Measurements from ENCODE around the gene TRAF3.

TRAF3 gene, protein sequence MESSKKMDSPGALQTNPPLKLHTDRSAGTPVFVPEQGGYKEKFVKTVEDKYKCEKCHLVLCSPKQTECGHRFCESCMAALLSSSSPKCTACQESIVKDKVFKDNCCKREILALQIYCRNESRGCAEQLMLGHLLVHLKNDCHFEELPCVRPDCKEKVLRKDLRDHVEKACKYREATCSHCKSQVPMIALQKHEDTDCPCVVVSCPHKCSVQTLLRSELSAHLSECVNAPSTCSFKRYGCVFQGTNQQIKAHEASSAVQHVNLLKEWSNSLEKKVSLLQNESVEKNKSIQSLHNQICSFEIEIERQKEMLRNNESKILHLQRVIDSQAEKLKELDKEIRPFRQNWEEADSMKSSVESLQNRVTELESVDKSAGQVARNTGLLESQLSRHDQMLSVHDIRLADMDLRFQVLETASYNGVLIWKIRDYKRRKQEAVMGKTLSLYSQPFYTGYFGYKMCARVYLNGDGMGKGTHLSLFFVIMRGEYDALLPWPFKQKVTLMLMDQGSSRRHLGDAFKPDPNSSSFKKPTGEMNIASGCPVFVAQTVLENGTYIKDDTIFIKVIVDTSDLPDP

DNA sequence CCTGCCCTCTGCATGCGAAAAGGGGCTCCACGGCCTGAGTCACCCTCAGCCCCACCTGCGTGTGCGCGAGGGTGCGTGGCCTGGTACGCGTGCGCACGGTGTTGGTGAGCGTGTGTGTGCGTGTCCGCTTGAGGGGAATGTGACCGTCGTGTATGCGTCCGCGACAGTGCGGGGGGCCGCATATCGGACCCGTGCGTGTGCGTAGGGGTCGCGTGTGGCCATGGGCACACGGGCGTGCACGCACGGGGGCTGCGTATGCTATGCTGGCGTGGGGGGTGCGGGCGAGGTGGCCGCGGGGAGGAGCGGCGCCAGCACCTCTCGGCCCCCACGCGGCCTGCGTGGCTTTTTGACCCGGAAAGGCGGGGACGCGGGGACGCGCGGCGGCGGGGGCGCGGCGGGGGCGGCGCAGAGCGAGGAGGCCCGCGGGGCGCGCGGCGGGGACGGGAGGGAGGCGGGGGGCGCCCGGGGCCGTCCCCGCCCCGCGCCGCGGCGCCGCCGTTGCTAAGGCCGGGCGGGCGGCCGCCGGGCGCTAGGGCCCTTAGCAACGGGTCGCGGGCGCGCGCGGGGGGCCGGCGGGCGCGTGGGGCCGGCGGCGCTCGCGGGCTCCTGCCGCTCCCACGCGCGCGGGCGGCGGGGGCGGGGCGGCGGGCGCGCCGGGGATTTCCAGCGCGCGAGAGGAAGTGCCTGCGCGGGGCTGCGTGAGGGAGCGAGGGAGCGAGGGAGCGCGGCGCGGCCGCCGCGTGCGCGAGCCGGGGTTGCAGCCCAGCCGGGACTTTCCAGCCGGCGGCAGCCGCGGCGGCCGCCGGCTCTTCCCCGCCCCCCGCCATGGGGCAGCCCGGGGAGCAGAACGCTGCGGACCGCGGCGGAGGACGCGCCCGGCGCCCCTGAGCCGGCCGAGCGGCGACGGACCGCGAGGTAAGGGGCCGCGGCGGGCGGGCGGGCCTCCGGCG, at the start of gene TRAF3:
Gene TRAF3, plus strand, starts transcription at position 689 of the 950 bp plus-strand sequence. CDS start 92,753 bp downstream, outside the sequence.
- TF ChIP-seq, protein P1, sequence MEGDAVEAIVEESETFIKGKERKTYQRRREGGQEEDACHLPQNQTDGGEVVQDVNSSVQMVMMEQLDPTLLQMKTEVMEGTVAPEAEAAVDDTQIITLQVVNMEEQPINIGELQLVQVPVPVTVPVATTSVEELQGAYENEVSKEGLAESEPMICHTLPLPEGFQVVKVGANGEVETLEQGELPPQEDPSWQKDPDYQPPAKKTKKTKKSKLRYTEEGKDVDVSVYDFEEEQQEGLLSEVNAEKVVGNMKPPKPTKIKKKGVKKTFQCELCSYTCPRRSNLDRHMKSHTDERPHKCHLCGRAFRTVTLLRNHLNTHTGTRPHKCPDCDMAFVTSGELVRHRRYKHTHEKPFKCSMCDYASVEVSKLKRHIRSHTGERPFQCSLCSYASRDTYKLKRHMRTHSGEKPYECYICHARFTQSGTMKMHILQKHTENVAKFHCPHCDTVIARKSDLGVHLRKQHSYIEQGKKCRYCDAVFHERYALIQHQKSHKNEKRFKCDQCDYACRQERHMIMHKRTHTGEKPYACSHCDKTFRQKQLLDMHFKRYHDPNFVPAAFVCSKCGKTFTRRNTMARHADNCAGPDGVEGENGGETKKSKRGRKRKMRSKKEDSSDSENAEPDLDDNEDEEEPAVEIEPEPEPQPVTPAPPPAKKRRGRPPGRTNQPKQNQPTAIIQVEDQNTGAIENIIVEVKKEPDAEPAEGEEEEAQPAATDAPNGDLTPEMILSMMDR (IDR thresholded peaks at IDR 0.05; ENCODE audit: control insufficient read depth, extremely low read depth, insufficient read depth), result no peak
- H3K4me3 ChIP-seq (ENCODE audit: low read depth, low read length), result peak within 1 kb of the TSS; percentile 78
- no peak for DNase-seq (ENCODE audit: low read depth)

DNA sequence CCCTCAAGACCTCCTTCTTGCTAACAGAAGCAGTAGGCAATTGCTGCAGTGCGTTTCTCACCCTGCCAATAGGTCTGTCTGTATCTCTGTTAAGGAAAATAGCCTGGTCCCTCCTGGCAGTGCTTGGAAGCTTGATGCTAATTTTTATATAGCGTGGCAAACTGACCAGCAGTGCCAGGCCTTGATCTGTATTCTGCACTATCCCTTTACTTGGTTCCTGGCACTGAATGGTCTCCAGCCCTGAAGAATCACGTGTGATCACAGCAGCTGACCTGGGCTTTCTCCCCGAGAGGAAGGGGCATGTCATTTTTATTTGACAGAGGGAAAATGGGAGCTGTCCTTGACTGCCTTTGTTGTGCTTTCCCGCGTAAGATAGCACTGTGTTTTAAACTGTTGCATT, 48.7 kb upstream of the TRAF3 start:
- no peak overlapping the region for H3K4me3 ChIP-seq (ENCODE audit: low read depth, low read length)
- no peak for DNase-seq (ENCODE audit: low read depth)
- TF ChIP-seq, protein P1 (IDR thresholded peaks at IDR 0.05; ENCODE audit: control insufficient read depth, extremely low read depth, insufficient read depth), result no peak

DNA sequence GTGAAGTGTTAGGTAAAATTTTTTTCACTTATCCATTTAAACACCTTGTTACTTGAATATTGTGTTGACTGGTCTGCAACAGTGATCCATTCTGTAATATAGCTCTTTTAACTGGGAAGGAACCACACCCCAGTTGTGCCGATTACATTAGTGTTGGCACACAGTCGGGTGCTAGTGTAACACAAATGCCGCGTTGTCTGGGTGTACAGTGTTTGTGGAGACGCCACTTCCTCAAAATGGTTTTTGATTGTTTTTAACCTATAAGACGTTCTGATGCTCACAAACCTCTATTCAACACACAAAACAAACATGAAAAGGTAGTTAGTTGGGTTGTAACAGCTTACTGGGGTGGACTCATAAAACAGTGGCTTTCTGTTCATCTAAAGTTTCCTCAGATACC, 48.0 kb upstream of the TRAF3 start:
- H3K4me3 ChIP-seq (ENCODE audit: low read depth, low read length), result no peak overlapping the region
- DNase-seq (ENCODE audit: low read depth), result no peak
- TF ChIP-seq, protein P1 (IDR thresholded peaks at IDR 0.05; ENCODE audit: control insufficient read depth, extremely low read depth, insufficient read depth), result no peak

DNA sequence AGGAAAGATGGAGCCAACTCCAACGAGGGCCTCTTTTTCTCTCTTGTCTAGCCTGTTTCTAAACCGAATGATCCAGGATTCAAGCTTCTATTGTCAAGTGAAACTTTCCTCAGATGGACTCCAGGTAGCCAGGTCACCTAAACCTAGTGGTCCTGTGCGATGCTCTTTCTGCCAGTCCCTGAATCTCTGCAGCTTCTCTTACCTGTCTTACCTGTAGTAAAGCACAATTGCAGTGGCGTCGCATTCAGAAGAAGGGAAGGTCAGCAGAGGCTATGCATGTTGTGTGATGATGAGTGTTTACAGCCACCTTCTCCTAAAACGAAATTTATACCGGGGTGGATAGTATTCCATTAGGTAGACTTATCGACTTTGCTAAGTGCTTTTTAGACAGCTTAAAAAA, 47.4 kb upstream of the TRAF3 start:
- TF ChIP-seq, protein P1 (IDR thresholded peaks at IDR 0.05; ENCODE audit: control insufficient read depth, extremely low read depth, insufficient read depth), result no peak
- no peak for DNase-seq (ENCODE audit: low read depth)
- no peak overlapping the region for H3K4me3 ChIP-seq (ENCODE audit: low read depth, low read length)

DNA sequence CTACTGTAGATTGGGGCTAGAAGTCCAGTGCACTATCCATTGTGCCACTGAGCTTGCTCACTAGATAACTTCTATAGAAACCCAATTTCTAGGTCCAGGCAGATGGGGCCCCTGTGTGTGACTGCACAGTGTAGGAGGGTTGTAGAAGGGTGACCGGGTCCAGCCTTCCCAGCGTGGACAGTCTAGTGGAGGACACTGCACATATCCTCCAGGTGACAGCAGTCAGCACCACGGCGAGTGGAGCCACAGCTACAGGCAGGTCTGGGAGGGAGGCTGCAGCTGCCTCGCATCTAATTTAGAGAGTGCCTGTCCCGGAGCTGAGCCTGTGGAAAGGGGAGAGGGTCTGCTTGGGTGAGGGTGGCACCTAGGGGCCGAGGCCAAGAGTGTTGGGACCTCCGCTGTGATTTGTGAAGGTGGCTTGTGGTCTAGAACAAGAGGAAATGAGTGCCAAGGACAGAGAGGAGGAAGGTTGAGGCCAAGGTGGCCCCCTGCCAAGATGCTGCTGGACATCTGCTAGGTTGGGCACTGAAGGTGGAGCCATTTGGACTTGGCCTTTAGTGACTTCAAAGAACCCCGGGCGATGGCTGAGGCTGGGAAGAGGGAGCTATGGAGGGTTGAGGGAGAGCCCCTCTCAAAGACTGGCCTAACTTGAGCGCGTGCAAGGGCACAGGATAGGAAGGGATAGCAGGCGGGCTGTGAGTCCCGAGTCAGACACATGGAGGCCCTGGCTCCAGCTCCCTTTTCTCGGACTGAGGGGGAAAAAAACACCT, 46.0 kb upstream of the TRAF3 start:
- H3K4me3 ChIP-seq (ENCODE audit: low read depth, low read length), result no peak overlapping the region
- TF ChIP-seq, protein P1 (IDR thresholded peaks at IDR 0.05; ENCODE audit: control insufficient read depth, extremely low read depth, insufficient read depth), result no peak

More for the DNA sequence above, 46.0 kb upstream of the TRAF3 start:
- no peak for DNase-seq (ENCODE audit: low read depth)
